22Rv1 (cell line): Measurements from ENCODE around the gene HOXB1.

Experiments
- CTCF ChIP-seq: fragments of 450-650 bp; IDR thresholded peaks from 2 replicates; pipeline ENCODE4 v1.5.1; 2017; ENCODE audit warnings: mild to moderate bottlenecking
- ZFX ChIP-seq: fragments of 450-650 bp; IDR thresholded peaks from 2 replicates; pipeline ENCODE4 v1.6.1; 2017; ENCODE audit warnings: antibody characterized with exemption, borderline replicate concordance

DNA sequence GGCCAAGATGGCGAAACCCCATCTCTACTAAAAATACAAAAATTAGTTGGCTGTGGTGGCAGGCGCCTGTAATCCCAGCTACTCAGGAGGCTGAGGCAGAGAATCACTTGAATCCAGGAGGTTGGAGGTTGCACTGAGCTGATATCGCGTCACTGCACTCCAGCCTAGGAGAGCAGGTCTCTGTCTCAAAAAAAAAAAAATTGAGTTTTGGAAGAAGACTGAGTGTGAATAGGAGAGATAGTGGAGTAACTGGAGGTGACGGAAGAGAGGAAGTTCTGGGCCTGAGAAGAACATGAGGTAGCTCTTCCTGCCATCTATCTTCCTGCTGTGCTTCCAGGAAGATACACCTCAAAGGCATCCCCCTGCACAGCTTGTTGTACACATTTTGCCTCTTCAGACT lies 11.4 kb downstream of the HOXB1 start:
- TF ChIP-seq CTCF (no peak), ZFX (no peak)
